ENCODE data around the gene CLOCK.

The CLOCK gene

GRCh38 chr4:55534306-55534705 is 12.4 kb downstream of the CLOCK start:
- no peak overlapping the region for H3K27ac ChIP-seq (ENCODE audit: low read depth, low read length)
- TF ChIP-seq EZH2phosphoT487 (IDR thresholded peaks at IDR 0.05; ENCODE audit: borderline replicate concordance, low read length): no peak
- no peak for TF ChIP-seq CTCF (IDR thresholded peaks at IDR 0.05; ENCODE audit: low read depth, low read length, poor library complexity, severe bottlenecking)
- H3K79me2 ChIP-seq (ENCODE audit: control insufficient read depth, low read length): peaks cover 31% of the 10 kb centered on the region
- H3K9me2 ChIP-seq (replicated peaks; ENCODE audit: control insufficient read depth, low read length): no peaks in the 10 kb centered on the region
- no peaks in the 10 kb centered on the region for H3F3A ChIP-seq (ENCODE audit: control insufficient read depth, insufficient read depth)
- H3K4me1 ChIP-seq (ENCODE audit: control insufficient read depth, low read length): no peaks in the 10 kb centered on the region
- no peak overlapping the region for H3K4me3 ChIP-seq (ENCODE audit: low read length)
- H3K4me2 ChIP-seq (ENCODE audit: low read length): no peak overlapping the region
- no peaks in the 10 kb centered on the region for H4K20me1 ChIP-seq (ENCODE audit: control insufficient read depth, insufficient read depth, low read depth, low read length)
- H3K9me3 ChIP-seq (ENCODE audit: control insufficient read depth, insufficient read depth, low read length): no peaks in the 10 kb centered on the region
- no peaks in the 10 kb centered on the region for H3K27me3 ChIP-seq (ENCODE audit: control insufficient read depth, low read length)
- H3K36me3 ChIP-seq (ENCODE audit: control insufficient read depth, low read length): no peaks in the 10 kb centered on the region

- no peak overlapping the region for H3K4me2 ChIP-seq (ENCODE audit: low read length)
- no peaks in the 10 kb centered on the region for H3K27me3 ChIP-seq (ENCODE audit: control insufficient read depth, low read length)
- no peak for TF ChIP-seq EZH2phosphoT487 (IDR thresholded peaks at IDR 0.05; ENCODE audit: borderline replicate concordance, low read length)
- TF ChIP-seq CTCF (IDR thresholded peaks at IDR 0.05; ENCODE audit: low read depth, low read length, poor library complexity, severe bottlenecking): no peak
- H3K79me2 ChIP-seq (ENCODE audit: control insufficient read depth, low read length): peaks cover 28% of the 10 kb centered on the region
- H3K9me3 ChIP-seq (ENCODE audit: control insufficient read depth, insufficient read depth, low read length): no peaks in the 10 kb centered on the region
- no peaks in the 10 kb centered on the region for H3K4me1 ChIP-seq (ENCODE audit: control insufficient read depth, low read length)
- H3K4me3 ChIP-seq (ENCODE audit: low read length): no peak overlapping the region
- no peaks in the 10 kb centered on the region for H4K20me1 ChIP-seq (ENCODE audit: control insufficient read depth, insufficient read depth, low read depth, low read length)
- no peaks in the 10 kb centered on the region for H3K36me3 ChIP-seq (ENCODE audit: control insufficient read depth, low read length)
- no peak overlapping the region for H3K27ac ChIP-seq (ENCODE audit: low read depth, low read length)
- H3K9me2 ChIP-seq (replicated peaks; ENCODE audit: control insufficient read depth, low read length): no peaks in the 10 kb centered on the region
- H3F3A ChIP-seq (ENCODE audit: control insufficient read depth, insufficient read depth): no peaks in the 10 kb centered on the region
Observed at GRCh38 chr4:55530691-55531090, 16.0 kb downstream of the CLOCK start.

GRCh38 chr4:55530167-55530566 is 16.5 kb downstream of the CLOCK start:
- H3F3A ChIP-seq (ENCODE audit: control insufficient read depth, insufficient read depth): no peaks in the 10 kb centered on the region
- H4K20me1 ChIP-seq (ENCODE audit: control insufficient read depth, insufficient read depth, low read depth, low read length): no peaks in the 10 kb centered on the region
- H3K4me3 ChIP-seq (ENCODE audit: low read length): no peak overlapping the region
- no peaks in the 10 kb centered on the region for H3K27me3 ChIP-seq (ENCODE audit: control insufficient read depth, low read length)
- H3K27ac ChIP-seq (ENCODE audit: low read depth, low read length): no peak overlapping the region
- no peaks in the 10 kb centered on the region for H3K9me2 ChIP-seq (replicated peaks; ENCODE audit: control insufficient read depth, low read length)
- no peaks in the 10 kb centered on the region for H3K36me3 ChIP-seq (ENCODE audit: control insufficient read depth, low read length)
- H3K9me3 ChIP-seq (ENCODE audit: control insufficient read depth, insufficient read depth, low read length): no peaks in the 10 kb centered on the region
- no peak for TF ChIP-seq CTCF (IDR thresholded peaks at IDR 0.05; ENCODE audit: low read depth, low read length, poor library complexity, severe bottlenecking)
- TF ChIP-seq EZH2phosphoT487 (IDR thresholded peaks at IDR 0.05; ENCODE audit: borderline replicate concordance, low read length): no peak
- no peaks in the 10 kb centered on the region for H3K4me1 ChIP-seq (ENCODE audit: control insufficient read depth, low read length)
- no peak overlapping the region for H3K4me2 ChIP-seq (ENCODE audit: low read length)
- peaks cover 28% of the 10 kb centered on the region for H3K79me2 ChIP-seq (ENCODE audit: control insufficient read depth, low read length)

- Histone ChIP-seq H3K79me2 (ENCODE audit: control insufficient read depth, low read length) (peaks cover 25% of the 10 kb centered on the region), H3K9me3 (ENCODE audit: control insufficient read depth, insufficient read depth, low read length) (no peaks in the 10 kb centered on the region), H3K27me3 (ENCODE audit: control insufficient read depth, low read length) (no peaks in the 10 kb centered on the region), H3K9me2 (replicated peaks; ENCODE audit: control insufficient read depth, low read length) (no peaks in the 10 kb centered on the region), H3K4me1 (ENCODE audit: control insufficient read depth, low read length) (no peaks in the 10 kb centered on the region), H3K27ac (ENCODE audit: low read depth, low read length) (no peak overlapping the region), H3F3A (ENCODE audit: control insufficient read depth, insufficient read depth) (no peaks in the 10 kb centered on the region; the same call in 1 of the 2 replicates), H4K20me1 (ENCODE audit: control insufficient read depth, insufficient read depth, low read depth, low read length) (no peaks in the 10 kb centered on the region), H3K4me2 (ENCODE audit: low read length) (no peak overlapping the region), H3K36me3 (ENCODE audit: control insufficient read depth, low read length) (no peaks in the 10 kb centered on the region), H3K4me3 (ENCODE audit: low read length) (no peak overlapping the region)
- no peak for TF ChIP-seq EZH2phosphoT487 (IDR thresholded peaks at IDR 0.05; ENCODE audit: borderline replicate concordance, low read length)
- TF ChIP-seq CTCF (IDR thresholded peaks at IDR 0.05; ENCODE audit: low read depth, low read length, poor library complexity, severe bottlenecking): no peak
Observed at GRCh38 chr4:55528491-55528890, 18.2 kb downstream of the CLOCK start.

Measured in DOHH2 (cell line).